Upper lobe of left lung (tissue), 6 donors: Measurements from ENCODE around the gene ARHGAP15. TPM values are rescaled to one million over a fixed set of nuclear protein-coding genes. Genes with fewer than 3 reads are reported as not detected.
A peak's percentile ranks its signal among the peaks of the same experiment; 100 is the strongest.

Experiments
- ATAC-seq, 2 donors: fragments of 200-7000 bp; cut with Tn5 transposase; one replicate each; pipeline ENCODE4 v1.9.1; 2022; ENCODE audit warnings: mild to moderate bottlenecking in 2 of 2, moderate library complexity in 2 of 2; ENCODE audit not compliant: low FRiP score in 2 of 2
- DNase-seq, 2 donors: peaks; one replicate each; pipeline ENCODE4 v3.0.0-alpha.2; 2019 to 2020
- H3K27ac ChIP-seq, 4 donors: fragments of 200-600 bp; sonication (generic); one replicate each; pipeline ENCODE4 v1.5.1; 2016 to 2019
- H3K27me3 ChIP-seq, 4 donors: fragments of 200-600 bp; sonication (generic); one replicate each; pipeline ENCODE4 v1.5.1; 2017 to 2019
- H3K36me3 ChIP-seq, 4 donors: fragments of 200-600 bp; sonication (generic); one replicate each; pipeline ENCODE4 v1.5.1; 2016 to 2019
- H3K4me1 ChIP-seq, 4 donors: fragments of 200-600 bp; sonication (generic); one replicate each; pipeline ENCODE4 v1.5.1; 2018 to 2019
- H3K4me3 ChIP-seq, 4 donors: fragments of 200-600 bp; sonication (generic); one replicate each; pipeline ENCODE4 v1.5.1; 2017 to 2019; ENCODE audit warnings: mild to moderate bottlenecking in 2 of 4, moderate library complexity in 1 of 4
- H3K9me3 ChIP-seq, 4 donors: fragments of 200-600 bp; sonication (generic); one replicate each; pipeline ENCODE4 v1.5.1; 2018 to 2019
- CTCF ChIP-seq, 6 experiments: fragments of 450-650 bp in 4 of 6; fragments of 200-600 bp in 2 of 6; sonication (generic) in 2 of 6; IDR thresholded peaks; one replicate each; pipeline ENCODE4 v1.5.1; 2016 to 2019; ENCODE audit warnings: antibody characterized with exemption in 6 of 6
- EP300 ChIP-seq, 4 donors: sonication (generic); formaldehyde crosslinking; IDR thresholded peaks; one replicate each; pipeline ENCODE4 v1.5.1; 2017; ENCODE audit warnings: antibody characterized with exemption in 4 of 4, control low read depth in 2 of 4
- POLR2A ChIP-seq, 4 donors: fragments of 450-650 bp; IDR thresholded peaks; one replicate each; pipeline ENCODE4 v1.5.1; 2016 to 2017; ENCODE audit warnings: antibody characterized with exemption in 4 of 4, mild to moderate bottlenecking in 2 of 4
- POLR2AphosphoS5 ChIP-seq, 2 donors: sonication (generic); formaldehyde crosslinking; IDR thresholded peaks; one replicate each; pipeline ENCODE4 v1.5.1; 2017; ENCODE audit warnings: antibody characterized with exemption in 2 of 2
- WGBS, 2 donors: methylation state at CpG; one replicate each; pipeline ENCODE4 v1.1.5; 2017 to 2018; 5-methylcytosine and 5-hydroxymethylcytosine counted together
- total RNA-seq, 6 donors: library from RNA; depleted of rRNA in 4 of 6; stranded (reverse); fragments of >200 nt in 4 of 6; gene quantifications; one replicate each; pipeline versions ENCODE4 v1.1.0 to v1.2.1, GENCODE V29; 2016 to 2021
- donor health status: DM: no; HTN: no; CAD: no; lungs with moderate emphysema.
- donor health status: DM: no; HTN: yes; CAD: no; lungs with severe emphysema.

Gene ARHGAP15
- total RNA-seq, 6 donors from 2014 or later, result 11.9 to 57.6 (median 17.5) TPM

GRCh38 chr2:143505542-143505941, 376.3 kb downstream of the ARHGAP15 start:
- 50 to 67% methylated on average over 1 of the region's 1 CpG for WGBS, 2 donors

GRCh38 chr2:143513081-143513480, 383.9 kb downstream of the ARHGAP15 start:
- Histone ChIP-seq H3K36me3 (no peaks in the 10 kb centered on the region), H3K27me3 (no peaks in the 10 kb centered on the region), H3K27ac (peak overlapping the region in 3 of 4 donors; percentile 12 to 48 (median 27)), H3K9me3 (no peaks in the 10 kb centered on the region), H3K4me1 (peaks cover 0 to 11% (median 5%) of the 10 kb centered on the region in 4 donors), H3K4me3 (no peak overlapping the region)
- ATAC-seq (peak; percentile 25 to 87), DNase-seq (no peak)
- WGBS, 2 donors, result 3 to 9% methylated on average over 2 of the region's 2 CpGs
- TF ChIP-seq CTCF (IDR thresholded peaks at IDR 0.05) (peak; percentile 33 to 62 (median 55)), POLR2AphosphoS5 (IDR thresholded peaks at IDR 0.05) (peak in 1 of 2 donors; percentile 15), EP300 (IDR thresholded peaks at IDR 0.05) (no peak), POLR2A (IDR thresholded peaks at IDR 0.05) (no peak)

More at GRCh38 chr2:143505542-143505941, 376.3 kb downstream of the ARHGAP15 start:
- no peak for TF ChIP-seq POLR2AphosphoS5 (IDR thresholded peaks at IDR 0.05)
- TF ChIP-seq EP300 (IDR thresholded peaks at IDR 0.05), result peak in 1 of 4 donors; percentile 43
- no peak for TF ChIP-seq POLR2A (IDR thresholded peaks at IDR 0.05)
- H3K9me3 ChIP-seq, result no peaks in the 10 kb centered on the region
- H3K4me3 ChIP-seq, result no peak overlapping the region
- H3K27ac ChIP-seq, result peak overlapping the region in 1 of 4 donors; percentile 10
- no peaks in the 10 kb centered on the region for H3K36me3 ChIP-seq
- H3K4me1 ChIP-seq, result peaks cover 0 to 8% (median 3%) of the 10 kb centered on the region in 4 donors
- peak; percentile 63 to 86 for ATAC-seq
- no peaks in the 10 kb centered on the region for H3K27me3 ChIP-seq
- peak in 1 of 2 donors; percentile 44 for DNase-seq

GRCh38 chr2:143514413-143514812, 385.2 kb downstream of the ARHGAP15 start:
- peaks cover 0 to 11% (median 5%) of the 10 kb centered on the region in 4 donors for H3K4me1 ChIP-seq
- no peak for DNase-seq
- 21 to 53% methylated on average over 1 of the region's 1 CpG for WGBS, 2 donors
- H3K4me3 ChIP-seq, result no peak overlapping the region
- TF ChIP-seq CTCF (IDR thresholded peaks at IDR 0.05) (no peak), POLR2A (IDR thresholded peaks at IDR 0.05) (no peak), POLR2AphosphoS5 (IDR thresholded peaks at IDR 0.05) (no peak), EP300 (IDR thresholded peaks at IDR 0.05) (no peak)
- no peaks in the 10 kb centered on the region for H3K27me3 ChIP-seq
- no peaks in the 10 kb centered on the region for H3K9me3 ChIP-seq
- no peak overlapping the region for H3K27ac ChIP-seq
- ATAC-seq, result no peak
- no peaks in the 10 kb centered on the region for H3K36me3 ChIP-seq

GRCh38 chr2:143515318-143515717, 386.1 kb downstream of the ARHGAP15 start:
- H3K4me3 ChIP-seq, result no peak overlapping the region
- TF ChIP-seq CTCF (IDR thresholded peaks at IDR 0.05), result no peak
- no peak for TF ChIP-seq POLR2A (IDR thresholded peaks at IDR 0.05)
- TF ChIP-seq POLR2AphosphoS5 (IDR thresholded peaks at IDR 0.05), result no peak
- TF ChIP-seq EP300 (IDR thresholded peaks at IDR 0.05), result no peak
- no peak for DNase-seq
- no peaks in the 10 kb centered on the region for H3K36me3 ChIP-seq
- no peaks in the 10 kb centered on the region for H3K9me3 ChIP-seq
- H3K4me1 ChIP-seq, result peaks cover 0 to 11% (median 5%) of the 10 kb centered on the region in 4 donors
- ATAC-seq, result no peak
- no peak overlapping the region for H3K27ac ChIP-seq
- H3K27me3 ChIP-seq, result no peaks in the 10 kb centered on the region

- no peaks in the 10 kb centered on the region for H3K9me3 ChIP-seq
- TF ChIP-seq CTCF (IDR thresholded peaks at IDR 0.05) (no peak), POLR2A (IDR thresholded peaks at IDR 0.05) (no peak)
- H3K36me3 ChIP-seq, result no peaks in the 10 kb centered on the region
- no peaks in the 10 kb centered on the region for H3K4me1 ChIP-seq
- ATAC-seq, result no peak
- no peak for DNase-seq
- no peak overlapping the region for H3K4me3 ChIP-seq
- WGBS, 2 donors, result 83 to 86% methylated on average over 3 of the region's 3 CpGs
- H3K27me3 ChIP-seq, result no peaks in the 10 kb centered on the region
- no peak overlapping the region for H3K27ac ChIP-seq
Observed at GRCh38 chr2:143519521-143519920, 390.3 kb downstream of the ARHGAP15 start.
